SK-N-MC (cell line): ENCODE data around the gene PCDHGA8.

Experiments used
- EZH2 ChIP-seq: fragments of 200-600 bp; sonication (generic); IDR thresholded peaks from one replicate; pipeline ENCODE4 v1.6.1; 2017; ENCODE audit warnings: antibody characterized with exemption
- FOXP2 ChIP-seq: optimal IDR thresholded peaks from 2 replicates; pipeline ENCODE3; 2011; ENCODE audit warnings: mild to moderate bottlenecking, moderate library complexity; ENCODE audit not compliant: insufficient read depth; ENCODE audit errors: extremely low read length, control extremely low read depth
- POLR2AphosphoS5 ChIP-seq: IDR thresholded peaks from 2 replicates; pipeline ENCODE4 v1.6.1; 2012; ENCODE audit warnings: mild to moderate bottlenecking, low read depth, low read length, borderline replicate concordance

- TF ChIP-seq EZH2 = no peak
- no peak for TF ChIP-seq POLR2AphosphoS5
- no peak for TF ChIP-seq FOXP2
These were observed 6.2 kb downstream of the PCDHGA8 start for GRCh38 chr5:141398608-141399007.
